H1 (cell line): ENCODE data around the gene CGGBP1. TPM values are rescaled to one million over a fixed set of nuclear protein-coding genes. Genes with fewer than 3 reads are reported as not detected.

Experiments used
- CTCF ChIA-PET: fragments of 300-600 bp; sonication (Branson Sonifier 250); formaldehyde crosslinking; loops from one replicate; lab custom pipeline; 2021; ENCODE audit not compliant: partially characterized antibody; lab: Charles Lee
- POLR2A ChIA-PET: fragments of 300-600 bp; sonication (Branson Sonifier 250); formaldehyde crosslinking; loops from one replicate; lab custom pipeline; 2021; ENCODE audit warnings: inconsistent platforms; ENCODE audit not compliant: partially characterized antibody; lab: Charles Lee
- DNase-seq, 2 experiments: peaks; one replicate each; pipeline versions ENCODE4 v3.0.0 to v3.0.0-alpha.2; 2010 to 2022; ENCODE audit warnings: low spot score in 2 of 2, low read depth in 1 of 2, mixed read lengths in 1 of 2
- FAIRE-seq: peaks from 2 replicates; lab custom pipeline; 2011; peaks lifted over from hg19 to GRCh38; lab: Jason Lieb, UNC
- H2AFZ ChIP-seq: 2 replicates; pipeline ENCODE4 v1.8.1; 2012; ENCODE audit warnings: low read length, inconsistent platforms
- H2AK5ac ChIP-seq: 2 replicates; pipeline ENCODE4 v1.6.1; 2013; ENCODE audit warnings: low read depth, low read length
- H2BK120ac ChIP-seq: replicated peaks from 2 replicates; pipeline ENCODE3; 2013; ENCODE audit warnings: low read depth, low read length, inconsistent platforms
- H2BK12ac ChIP-seq: 2 replicates; pipeline ENCODE4 v1.6.1; 2013; ENCODE audit warnings: low read depth, low read length
- H2BK15ac ChIP-seq: 2 replicates; pipeline ENCODE4 v1.6.1; 2013; ENCODE audit warnings: low read length
- H2BK20ac ChIP-seq: 2 replicates; pipeline ENCODE4 v1.6.1; 2013; ENCODE audit warnings: low read length
- H2BK5ac ChIP-seq: 2 replicates; pipeline ENCODE4 v1.6.1; 2013; ENCODE audit warnings: low read depth, low read length
- H3K14ac ChIP-seq: 2 replicates; pipeline ENCODE4 v1.6.1; 2013; ENCODE audit warnings: inconsistent platforms; ENCODE audit not compliant: insufficient read length
- H3K18ac ChIP-seq: 2 replicates; pipeline ENCODE4 v1.6.1; 2013; ENCODE audit warnings: low read length; ENCODE audit errors: extremely low read depth
- H3K23ac ChIP-seq: 2 replicates; pipeline ENCODE4 v1.6.1; 2013; ENCODE audit warnings: inconsistent platforms; ENCODE audit not compliant: insufficient read length
- H3K23me2 ChIP-seq: 2 replicates; pipeline ENCODE4 v1.6.1; 2013; ENCODE audit warnings: low read depth, low read length
- H3K27ac ChIP-seq: 2 replicates; pipeline ENCODE4 v1.6.1; 2011; ENCODE audit warnings: low read depth, low read length, inconsistent platforms
- H3K27me3 ChIP-seq, 4 experiments: replicated peaks in 1 of 4; 1 replicate in 1 of 4; 2 replicates in 3 of 4; pipeline versions ENCODE4 v1.6.1 to v1.8.1; 2011 to 2013; ENCODE audit warnings: low read length in 3 of 4, mild to moderate bottlenecking in 3 of 4, inconsistent platforms in 2 of 4, mixed read lengths in 2 of 4, moderate library complexity in 1 of 4; ENCODE audit not compliant: control insufficient read depth in 3 of 4, insufficient read depth in 3 of 4; ENCODE audit errors: extremely low read depth in 1 of 4
- H3K36me3 ChIP-seq, 4 experiments: 2 replicates each; pipeline versions ENCODE4 v1.6.1 to v1.8.1; 2011 to 2013; ENCODE audit warnings: mild to moderate bottlenecking in 4 of 4, low read length in 3 of 4, moderate library complexity in 2 of 4, control low read depth in 1 of 4, inconsistent platforms in 1 of 4; ENCODE audit not compliant: insufficient read depth in 4 of 4, control insufficient read depth in 2 of 4
- H3K4ac ChIP-seq: replicated peaks from 2 replicates; pipeline ENCODE3; 2013; ENCODE audit warnings: low read length, low read depth, mixed read lengths, inconsistent platforms; ENCODE audit not compliant: insufficient read length
- H3K4me1 ChIP-seq, 4 experiments: replicated peaks in 1 of 4; 1 replicate in 1 of 4; 2 replicates in 3 of 4; pipeline versions ENCODE4 v1.6.1 to v1.8.1; 2011 to 2013; ENCODE audit warnings: low read length in 3 of 4, inconsistent platforms in 2 of 4, mixed read lengths in 1 of 4; ENCODE audit not compliant: insufficient read depth in 4 of 4, control insufficient read depth in 3 of 4
- H3K4me2 ChIP-seq, 2 experiments: 2 replicates each; pipeline versions ENCODE4 v1.6.1 to v1.8.1; 2011 to 2013; ENCODE audit warnings: low read depth in 2 of 2, low read length in 2 of 2, control low read depth in 1 of 2, inconsistent platforms in 1 of 2, mild to moderate bottlenecking in 1 of 2; ENCODE audit not compliant: insufficient read depth in 1 of 2
- H3K4me3 ChIP-seq, 4 experiments: fragments of 200-600, 300-600 bp in 1 of 4; sonication (generic), shearing (Covaris generic), sonication (Bioruptor Twin) in 1 of 4; 2 replicates each; pipeline versions ENCODE4 v1.5.1 to v1.8.1; 2011 to 2016; ENCODE audit warnings: low read length in 4 of 4, low read depth in 3 of 4, control low read depth in 2 of 4, inconsistent platforms in 2 of 4, mild to moderate bottlenecking in 2 of 4, mixed read lengths in 1 of 4, moderate library complexity in 1 of 4; ENCODE audit not compliant: insufficient read depth in 2 of 4; ENCODE audit errors: extremely low read depth in 1 of 4
- H3K56ac ChIP-seq: replicated peaks from 2 replicates; pipeline ENCODE3; 2013; ENCODE audit warnings: low read depth, mild to moderate bottlenecking, mixed read lengths, low read length, inconsistent platforms; ENCODE audit not compliant: insufficient read length
- H3K79me1 ChIP-seq: 2 replicates; pipeline ENCODE4 v1.6.1; 2013; ENCODE audit warnings: low read depth, low read length, control low read depth
- H3K79me2 ChIP-seq, 2 experiments: 2 replicates each; pipeline versions ENCODE4 v1.6.1 to v1.8.1; 2012 to 2013; ENCODE audit warnings: low read length in 2 of 2, mild to moderate bottlenecking in 2 of 2, inconsistent platforms in 1 of 2; ENCODE audit not compliant: insufficient read depth in 2 of 2, control insufficient read depth in 1 of 2
- H3K9ac ChIP-seq, 4 experiments: replicated peaks in 1 of 4; 1 replicate in 1 of 4; 2 replicates in 3 of 4; pipeline versions ENCODE4 v1.6.1 to v1.8.1; 2011 to 2013; ENCODE audit warnings: low read depth in 3 of 4, low read length in 3 of 4, control low read depth in 2 of 4, mild to moderate bottlenecking in 2 of 4, moderate library complexity in 2 of 4, inconsistent platforms in 1 of 4; ENCODE audit errors: extremely low read depth in 1 of 4
- H3K9me3 ChIP-seq, 2 experiments: 2 replicates each; pipeline versions ENCODE4 v1.6.1 to v1.8.1; 2012 to 2013; ENCODE audit warnings: mild to moderate bottlenecking in 2 of 2, moderate library complexity in 2 of 2, control low read depth in 1 of 2, inconsistent platforms in 1 of 2, low read depth in 1 of 2, low read length in 1 of 2, mixed read lengths in 1 of 2; ENCODE audit not compliant: insufficient read depth in 2 of 2
- H4K20me1 ChIP-seq, 2 experiments: replicated peaks in 1 of 2; 2 replicates each; pipeline versions ENCODE3 to v1.8.1; 2011 to 2013; ENCODE audit warnings: inconsistent platforms in 2 of 2, low read length in 2 of 2, mild to moderate bottlenecking in 1 of 2; ENCODE audit not compliant: insufficient read depth in 2 of 2, control insufficient read depth in 1 of 2
- H4K5ac ChIP-seq: 2 replicates; pipeline ENCODE4 v1.6.1; 2013; ENCODE audit warnings: low read length, low read depth, mixed read lengths, inconsistent platforms; ENCODE audit not compliant: insufficient read length
- H4K8ac ChIP-seq: 2 replicates; pipeline ENCODE4 v1.8.0; 2013; ENCODE audit warnings: mild to moderate bottlenecking, moderate library complexity, low read length, inconsistent platforms; ENCODE audit not compliant: insufficient read depth; ENCODE audit errors: extremely low read depth
- H4K91ac ChIP-seq: replicated peaks from 2 replicates; pipeline ENCODE3; 2013; ENCODE audit warnings: low read length, mixed read lengths, inconsistent platforms; ENCODE audit not compliant: insufficient read length
- CREB1 ChIP-seq: IDR thresholded peaks from 2 replicates; pipeline ENCODE4 v1.6.1; 2012; ENCODE audit warnings: inconsistent platforms
- HDAC6 ChIP-seq: IDR thresholded peaks from one replicate; pipeline ENCODE4 v1.7.1; 2012; ENCODE audit warnings: low read depth, mild to moderate bottlenecking, inconsistent platforms, low read length, moderate library complexity
- SP1 ChIP-seq: IDR thresholded peaks from 2 replicates; pipeline ENCODE4 v1.6.1; 2011; ENCODE audit warnings: low read depth, low read length
- WGBS, 2 experiments: shearing (Covaris generic) in 1 of 2; methylation state at CpG; one replicate each; pipeline versions ENCODE4 v1.1.6 to v1.1.7; 2013 to 2015; ENCODE audit warnings: low lambda C conversion rate in 2 of 2, mixed read lengths in 2 of 2, inconsistent platforms in 1 of 2, low coverage in 1 of 2, missing lambda C conversion rate in 1 of 2; ENCODE audit not compliant: insufficient replicate concordance in 2 of 2, insufficient coverage in 1 of 2, insufficient read length in 1 of 2; ENCODE audit errors: extremely low coverage in 1 of 2, missing lambda C conversion rate in 1 of 2; 5-methylcytosine and 5-hydroxymethylcytosine counted together
- polyA plus RNA-seq, 7 experiments: library from polyadenylated mRNA; depleted of rRNA in 3 of 7; stranded (reverse) in 5 of 7; unstranded in 2 of 7; fragments of >200 nt in 5 of 7; fragments of 200-250 nt in 2 of 7; gene quantifications; 1 replicate in 5 of 7; 2 replicates in 1 of 7; 4 replicates in 1 of 7; pipeline versions ENCODE4 v1.2.1 to v1.2.3, GENCODE V29; 2011 to 2013; ENCODE audit warnings: missing spikeins in 2 of 7, mixed read lengths in 2 of 7
- total RNA-seq: library from RNA; stranded (reverse); fragmentation: NEBNext Ultra II Directional; extraction: Animal tissue kit (Norgen Biotek cat#: 25700); gene quantifications from 2 replicates; pipeline ENCODE4 v1.2.1, GENCODE V29; 2021
- TF ChIP-seq, protein P1 (sequence below): IDR thresholded peaks from 2 replicates; pipeline ENCODE4 v1.6.1; 2012; ENCODE audit warnings: inconsistent platforms
- TF ChIP-seq, protein P2 (sequence below): IDR thresholded peaks from 2 replicates; pipeline ENCODE4 v1.6.1; 2011; ENCODE audit warnings: low read depth, mild to moderate bottlenecking, low read length; ENCODE audit not compliant: insufficient read depth

CGGBP1 gene
- total and polyA plus RNA-seq, 2 of the 8 experiments (the other 6 are each of a cell fraction or from before 2014, with no cell fraction given), result 22.9 to 61.4 TPM

DNA sequence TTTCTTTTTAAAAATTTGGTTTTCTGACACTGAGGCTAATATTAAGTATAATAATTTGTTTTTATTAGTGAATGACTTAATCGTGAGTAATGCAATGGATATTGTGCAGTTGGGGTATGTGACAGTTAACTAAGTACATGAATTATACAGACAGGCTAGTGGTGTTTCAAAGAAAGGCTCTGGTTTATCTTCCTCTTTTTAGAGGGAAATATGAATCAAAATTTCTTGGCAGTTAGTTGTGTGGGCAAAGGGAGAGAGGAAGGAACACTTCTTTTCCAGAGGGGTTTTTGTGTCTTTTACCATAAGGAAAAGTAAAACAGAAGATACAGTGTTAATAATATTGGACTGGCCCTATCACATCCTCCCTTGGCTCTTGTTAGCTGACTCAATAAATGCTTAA, 2.9 kb upstream of the CGGBP1 start:
- 88% methylated on average over 1 of the region's 1 CpG; no CpG with 5 or more reads in 1 of the 2 experiments for WGBS, 2 experiments
- Histone ChIP-seq H4K20me1 (peaks cover 2 to 9% of the 10 kb centered on the region in 2 experiments), H4K91ac (no peak overlapping the region), H3K79me2 (peaks cover 0 to 80% of the 10 kb centered on the region in 2 experiments; a peak in 3 of 4 replicates), H3K4ac (no peak overlapping the region), H4K8ac (no peak overlapping the region), H3K9me3 (no peaks in the 10 kb centered on the region), H3K4me3 (no peak overlapping the region), H3K18ac (no peak overlapping the region), H2BK15ac (no peak overlapping the region), H3K23me2 (peaks cover 4% of the 10 kb centered on the region; the same call in 1 of the 2 replicates), H3K14ac (no peak overlapping the region), H3K79me1 (peaks cover 5% of the 10 kb centered on the region; the same call in 1 of the 2 replicates), H3K36me3 (peaks cover 0 to 8% (median 0%) of the 10 kb centered on the region in 4 experiments; a peak in 1 of 8 replicates), H3K56ac (no peak overlapping the region), H3K4me1 (peaks cover 0 to 3% (median 0%) of the 10 kb centered on the region in 4 experiments; a peak in 1 of 7 replicates), H3K27me3 (no peaks in the 10 kb centered on the region), H4K5ac (no peak overlapping the region), H2BK12ac (no peak overlapping the region), H2BK20ac (no peak overlapping the region), H2BK120ac (no peak overlapping the region), H3K27ac (no peak overlapping the region), H2AFZ (no peak overlapping the region), H2BK5ac (no peak overlapping the region), H2AK5ac (no peak overlapping the region), H3K4me2 (no peak overlapping the region), H3K9ac (no peak overlapping the region), H3K23ac (no peak overlapping the region)
- no peak for DNase-seq
- ChIA-PET CTCF (no interaction called here), POLR2A (no interaction called here)
- FAIRE-seq, result no peak
- TF ChIP-seq HDAC6 (no peak), CREB1 (no peak), SP1 (no peak)
- TF ChIP-seq, protein P1, sequence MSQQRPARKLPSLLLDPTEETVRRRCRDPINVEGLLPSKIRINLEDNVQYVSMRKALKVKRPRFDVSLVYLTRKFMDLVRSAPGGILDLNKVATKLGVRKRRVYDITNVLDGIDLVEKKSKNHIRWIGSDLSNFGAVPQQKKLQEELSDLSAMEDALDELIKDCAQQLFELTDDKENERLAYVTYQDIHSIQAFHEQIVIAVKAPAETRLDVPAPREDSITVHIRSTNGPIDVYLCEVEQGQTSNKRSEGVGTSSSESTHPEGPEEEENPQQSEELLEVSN, result no peak
- TF ChIP-seq, protein P2, sequence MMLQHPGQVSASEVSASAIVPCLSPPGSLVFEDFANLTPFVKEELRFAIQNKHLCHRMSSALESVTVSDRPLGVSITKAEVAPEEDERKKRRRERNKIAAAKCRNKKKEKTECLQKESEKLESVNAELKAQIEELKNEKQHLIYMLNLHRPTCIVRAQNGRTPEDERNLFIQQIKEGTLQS, result no peak
